Astrocyte (in vitro differentiated cells and primary cell): ENCODE results near the gene RCAN3.

Experiments used
- CTCF ChIP-seq: IDR thresholded peaks from 2 replicates; pipeline ENCODE4 v1.5.1; 2011; ENCODE audit warnings: low read depth, mild to moderate bottlenecking, inconsistent platforms, low read length, moderate library complexity; ENCODE audit not compliant: insufficient read depth
- EZH2 ChIP-seq: IDR thresholded peaks from 2 replicates; pipeline ENCODE4 v1.6.1; 2012; ENCODE audit warnings: mild to moderate bottlenecking, low read length, inconsistent platforms; ENCODE audit not compliant: insufficient read depth

- TF ChIP-seq CTCF (no peak), EZH2 (no peak)
Measured at GRCh38 chr1:24567792-24568388, 65.3 kb downstream of the RCAN3 start.
